HL-60 (cell line): Measurements from ENCODE around the gene POLR1A.

Experiments used
- DNase-seq, 2 experiments: peaks; one replicate each; pipeline ENCODE4 v3.0.0-alpha.2; 2010 to 2020; ENCODE audit warnings: low read depth in 1 of 2, low spot score in 1 of 2
- H3K27ac ChIP-seq: fragments of 250-450 bp; sonication (Bioruptor Pico); replicated peaks from 2 replicates; pipeline ENCODE4 v1.5.1; 2020; ENCODE audit warnings: mild to moderate bottlenecking, moderate library complexity
- H3K27me3 ChIP-seq: fragments of 250-450 bp; sonication (Bioruptor Pico); 2 replicates; pipeline ENCODE4 v1.5.1; 2021; ENCODE audit warnings: mild to moderate bottlenecking, moderate library complexity; ENCODE audit not compliant: insufficient read depth, poor library complexity, severe bottlenecking
- H3K4me3 ChIP-seq: replicated peaks from 2 replicates; pipeline ENCODE4 v1.5.1; 2011; ENCODE audit warnings: mild to moderate bottlenecking, control low read depth, low read length; ENCODE audit not compliant: insufficient read depth
- CTCF ChIP-seq: IDR thresholded peaks from one replicate; pipeline ENCODE4 v1.5.1; 2011; ENCODE audit warnings: low read length, control low read depth, inconsistent platforms; ENCODE audit not compliant: insufficient read depth
- GABPA ChIP-seq: IDR thresholded peaks from 2 replicates; pipeline ENCODE4 v1.6.1; 2012; ENCODE audit warnings: low read depth
- POLR2AphosphoS5 ChIP-seq: IDR thresholded peaks from 2 replicates; pipeline ENCODE4 v1.6.1; 2012; ENCODE audit warnings: low read depth
- REST ChIP-seq: IDR thresholded peaks from 2 replicates; pipeline ENCODE4 v1.6.1; 2012; ENCODE audit warnings: low read depth; ENCODE audit not compliant: insufficient replicate concordance
- SPI1 ChIP-seq: IDR thresholded peaks from 2 replicates; pipeline ENCODE4 v1.6.1; 2012; ENCODE audit warnings: low read depth, mild to moderate bottlenecking, borderline replicate concordance

The POLR1A gene

GRCh38 chr2:86027196-86027921 lies 78.3 kb downstream of the POLR1A start:
- no peak overlapping the region for H3K4me3 ChIP-seq
- TF ChIP-seq POLR2AphosphoS5, result no peak
- no peak for TF ChIP-seq REST
- no peak for TF ChIP-seq CTCF
- no peak for TF ChIP-seq SPI1
- TF ChIP-seq GABPA, result no peak
- no peak overlapping the region for H3K27ac ChIP-seq
- H3K27me3 ChIP-seq, result no peaks in the 10 kb centered on the region
- no peak for DNase-seq

GRCh38 chr2:86026744-86027065 lies 79.0 kb downstream of the POLR1A start:
- no peak for DNase-seq
- TF ChIP-seq SPI1 (no peak), REST (no peak), CTCF (no peak), GABPA (no peak), POLR2AphosphoS5 (no peak)
- Histone ChIP-seq H3K27me3 (no peaks in the 10 kb centered on the region), H3K27ac (no peak overlapping the region), H3K4me3 (no peak overlapping the region)

- TF ChIP-seq GABPA (no peak), POLR2AphosphoS5 (no peak), CTCF (no peak)
- DNase-seq, result no peak
- H3K27ac ChIP-seq, result no peak overlapping the region
- H3K4me3 ChIP-seq, result no peak overlapping the region
- H3K27me3 ChIP-seq, result no peaks in the 10 kb centered on the region
These were observed 79.5 kb downstream of the POLR1A start for GRCh38 chr2:86025976-86026743.
